CMK (cell line): ENCODE results near the gene INO80.
"Not testable (repeated sequence)": the region's sequence is repeated elsewhere in the genome, so short reads cannot be mapped to it uniquely, and the experiment has no call there.

ENCODE experiments used
- DNase-seq: peaks from one replicate; pipeline ENCODE4 v3.0.0-alpha.2; 2010; ENCODE audit warnings: low read depth

INO80 gene

GRCh38 chr15:41115161-41115651 lies 874 bp downstream of the INO80 start:
- DNase-seq: no peak

GRCh38 chr15:41106947-41107346 lies 9.1 kb downstream of the INO80 start:
- DNase-seq: no peak

DNA sequence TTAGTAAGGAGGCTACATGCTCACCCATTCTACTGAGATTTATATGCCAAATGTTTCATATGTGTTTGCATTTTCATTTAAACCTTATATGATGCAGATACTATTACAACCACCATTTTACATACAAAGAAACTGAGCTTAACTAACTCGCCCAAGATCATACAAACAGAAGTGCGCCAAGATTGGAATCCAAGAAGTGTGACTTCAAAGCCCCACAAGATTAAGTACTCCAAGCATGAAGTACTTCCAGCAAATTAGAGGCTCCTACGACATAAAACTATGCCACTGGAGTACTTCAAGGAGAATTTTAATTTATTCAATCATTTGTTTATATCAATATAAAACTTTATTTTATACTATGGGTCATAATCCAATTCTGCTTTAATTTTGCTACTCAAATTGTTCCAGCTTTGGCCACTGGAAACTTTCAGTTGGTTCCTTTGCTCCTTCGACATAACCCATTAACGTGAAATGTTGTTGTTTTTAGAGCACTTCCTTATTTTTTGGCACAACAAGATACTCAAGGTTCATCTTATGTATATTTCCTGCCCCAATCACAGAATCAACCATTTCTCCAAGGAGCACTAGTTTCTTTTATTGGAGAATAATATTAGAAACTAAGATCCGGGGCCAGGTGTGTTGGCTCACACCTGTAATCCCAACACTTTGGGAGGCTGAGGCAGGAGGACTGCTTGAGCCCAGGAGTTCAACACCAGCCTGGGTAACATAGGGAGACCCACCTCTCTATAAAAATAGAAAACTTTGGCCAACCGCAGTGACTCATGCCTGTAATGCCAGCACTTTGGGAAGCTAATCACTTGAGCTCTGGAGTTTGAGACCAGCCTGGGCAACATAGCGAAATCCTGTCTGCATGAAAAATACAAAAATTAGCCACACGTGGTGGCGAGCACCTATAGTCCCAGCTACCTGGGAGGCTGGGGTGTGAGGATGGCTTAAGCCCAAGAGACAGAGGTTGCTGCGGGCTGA lies 10.4 kb downstream of the INO80 start:
- DNase-seq: no peak

DNA sequence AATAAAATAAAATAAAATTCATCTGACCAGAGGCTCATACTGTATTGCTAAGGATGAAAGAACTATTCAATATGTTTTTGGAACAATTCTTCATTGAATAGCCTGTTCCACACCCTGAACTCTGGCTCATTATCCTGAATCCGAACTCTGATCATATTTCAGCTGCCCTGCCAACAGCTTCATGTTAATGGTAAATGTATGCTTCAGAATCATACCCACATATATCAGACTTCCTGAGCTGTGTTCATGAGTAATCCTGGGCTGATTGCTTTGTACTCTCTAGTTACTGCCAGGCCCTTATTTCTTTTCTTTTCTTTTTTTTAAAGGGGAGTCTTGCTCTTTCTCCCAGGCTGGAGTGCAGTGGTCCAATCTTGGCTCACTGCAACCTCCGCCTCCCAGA lies 11.8 kb downstream of the INO80 start:
- DNase-seq: no peak

DNA sequence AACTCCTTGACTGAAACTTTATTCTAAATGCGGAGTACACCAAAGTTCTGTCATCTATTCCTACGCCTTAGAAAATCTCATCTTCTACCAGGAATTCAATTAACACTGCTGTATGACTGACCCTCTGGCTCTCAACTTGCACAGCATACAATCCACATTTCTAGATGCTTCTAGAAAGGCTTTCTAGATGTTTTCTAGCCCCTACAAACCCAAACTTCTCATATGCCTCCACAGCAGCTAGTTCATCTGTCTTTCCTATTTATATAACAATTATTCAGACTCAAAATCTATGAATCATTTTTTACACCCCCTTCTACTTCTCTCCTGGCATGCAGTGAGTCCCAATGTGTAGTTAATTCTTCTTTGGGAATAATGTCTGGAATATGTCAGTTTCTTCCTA lies 13.2 kb downstream of the INO80 start:
- DNase-seq: no peak

GRCh38 chr15:41096178-41096577 lies 19.9 kb downstream of the INO80 start:
- DNase-seq: no peak

DNA sequence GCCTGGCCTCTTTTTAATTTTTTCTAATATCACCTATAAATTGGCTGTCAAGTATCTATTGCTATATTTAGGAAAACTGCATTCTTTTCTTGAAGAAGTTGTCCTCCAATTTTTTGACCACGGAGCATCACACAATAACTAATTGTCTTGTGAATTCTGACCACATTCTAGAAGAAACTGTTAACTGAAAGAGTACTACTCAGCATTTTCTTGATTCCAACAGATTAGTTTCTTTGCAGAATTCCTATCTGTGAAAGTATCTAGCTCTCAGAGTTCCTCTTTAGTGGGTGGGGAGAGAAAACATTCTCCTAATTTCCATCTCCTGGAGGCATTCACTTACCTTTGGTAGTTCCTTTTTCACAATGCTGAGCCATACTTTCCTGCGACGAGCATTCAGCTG lies 31.1 kb downstream of the INO80 start:
- no peak for DNase-seq

- no peak for DNase-seq
Observed at GRCh38 chr15:41080144-41080543, 35.9 kb downstream of the INO80 start.

GRCh38 chr15:41079717-41080116 lies 36.4 kb downstream of the INO80 start:
- no peak for DNase-seq

GRCh38 chr15:41078879-41079278 lies 37.2 kb downstream of the INO80 start:
- not testable (repeated sequence) for DNase-seq

DNA sequence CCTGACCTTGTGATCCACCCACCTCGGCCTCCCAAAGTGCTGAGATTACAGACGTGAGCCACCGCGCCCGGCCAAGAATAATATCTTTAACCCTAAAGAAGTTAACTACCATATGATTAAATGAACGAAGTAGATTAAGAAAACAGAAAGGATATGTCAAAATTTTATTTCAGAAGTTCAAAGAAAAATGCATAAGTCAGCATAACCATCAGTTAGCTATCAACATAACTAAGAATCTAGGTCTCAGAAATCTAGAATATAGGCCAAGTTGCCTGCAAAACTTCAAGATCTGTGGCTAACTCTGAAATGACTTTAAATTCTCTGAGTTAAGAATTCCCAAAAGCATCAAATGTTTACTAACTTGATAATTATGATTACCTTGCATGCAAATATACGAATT lies 38.0 kb downstream of the INO80 start:
- DNase-seq: no peak

DNA sequence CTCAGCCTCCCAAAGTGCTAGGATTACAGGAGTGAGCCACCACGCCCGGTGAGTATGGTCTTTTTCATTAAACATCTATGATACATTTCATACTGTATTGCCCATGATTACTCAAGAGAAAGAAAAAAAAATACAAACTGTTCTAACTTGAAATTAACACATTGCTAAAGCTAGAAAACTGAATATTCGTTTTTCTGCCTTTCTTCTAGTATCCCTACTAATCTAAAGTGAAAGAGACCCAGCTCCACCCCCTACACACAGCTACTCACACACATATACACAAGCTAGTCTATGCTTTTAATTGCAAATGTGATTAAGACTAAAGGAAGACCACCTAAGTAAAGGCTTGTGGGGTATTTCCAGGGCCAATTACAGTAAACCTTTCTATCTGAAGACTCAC lies 43.1 kb downstream of the INO80 start:
- DNase-seq: no peak

- DNase-seq: no peak
Observed at GRCh38 chr15:41072013-41072412, 44.1 kb downstream of the INO80 start.

DNA sequence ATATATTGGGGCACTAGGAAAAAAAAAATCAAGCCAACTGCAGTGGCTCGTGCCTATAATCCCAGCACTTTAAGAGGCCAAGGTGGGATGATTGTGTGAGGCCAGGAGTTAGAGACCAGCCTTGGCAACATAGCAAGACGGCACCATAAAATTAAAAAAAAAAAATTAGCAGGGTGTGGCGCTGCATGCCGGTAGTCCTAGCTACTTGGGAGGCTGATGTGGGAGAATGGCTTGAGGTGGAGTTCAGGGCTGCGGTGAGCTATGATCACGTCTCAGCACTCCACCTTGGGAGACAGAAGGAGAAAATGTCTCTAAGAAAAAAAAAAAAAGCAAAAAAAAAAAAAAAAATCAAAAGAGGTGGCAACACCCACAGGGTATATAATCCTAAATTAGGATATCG lies 49.6 kb downstream of the INO80 start:
- no peak for DNase-seq

GRCh38 chr15:41061667-41062066 lies 54.4 kb downstream of the INO80 start:
- no peak for DNase-seq

DNA sequence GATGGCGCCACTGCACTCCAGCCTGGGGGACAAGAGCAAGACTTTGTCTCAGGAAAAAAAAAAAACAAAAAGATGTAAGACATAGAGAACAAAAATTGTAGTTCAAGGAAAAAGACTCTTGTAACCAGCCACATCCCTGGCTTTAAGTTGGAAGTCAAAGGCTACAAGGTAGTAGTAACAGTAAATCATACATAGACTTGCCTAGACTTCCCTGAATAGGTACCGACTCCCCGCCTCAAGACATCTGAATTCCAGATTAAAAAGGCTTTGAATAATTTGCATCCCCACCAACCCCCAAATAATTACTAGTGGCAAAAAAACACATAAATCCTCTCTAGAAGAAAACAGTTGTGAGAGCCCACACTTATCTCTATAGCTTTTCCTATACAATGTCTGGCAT lies 55.6 kb downstream of the INO80 start:
- no peak for DNase-seq

- no peak for DNase-seq
Observed at GRCh38 chr15:41056810-41057209, 59.3 kb downstream of the INO80 start.

DNA sequence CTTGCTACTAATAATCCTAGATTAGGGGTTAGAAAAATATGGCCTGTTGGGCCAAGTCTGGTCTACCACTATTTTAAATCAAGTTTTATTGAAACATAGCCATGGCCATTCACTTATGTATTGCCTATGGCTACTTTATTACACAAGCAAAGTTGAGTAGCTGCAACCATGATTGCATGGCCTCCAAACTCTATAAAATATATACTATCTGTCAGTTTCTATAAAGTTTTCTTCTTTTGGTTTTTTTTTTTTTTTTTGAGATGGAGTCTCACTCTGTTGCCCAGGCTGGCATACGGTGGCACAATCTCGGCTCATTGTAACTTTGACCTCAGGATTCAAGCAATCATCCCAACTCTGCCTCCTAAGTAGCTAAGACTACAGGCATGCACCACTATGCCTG lies 60.4 kb downstream of the INO80 start:
- DNase-seq: no peak

DNA sequence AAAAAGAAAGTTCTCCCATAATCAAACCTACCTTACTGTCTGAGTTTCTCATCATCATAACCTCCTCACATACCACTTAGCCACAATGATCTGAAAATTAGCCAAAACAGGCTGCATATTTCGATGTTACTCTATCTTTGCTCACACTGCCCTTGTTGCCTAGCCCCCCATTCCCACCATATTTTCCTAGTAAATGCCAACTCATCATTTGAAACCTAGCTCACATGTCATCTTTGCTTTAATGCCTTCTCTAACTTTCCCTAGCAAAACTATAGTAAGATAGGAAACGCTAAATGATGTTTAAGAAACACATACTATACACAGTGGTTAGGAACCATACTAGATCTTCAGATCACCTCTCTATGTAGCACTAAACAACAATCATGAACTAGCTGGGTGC lies 64.9 kb downstream of the INO80 start:
- DNase-seq: no peak

GRCh38 chr15:41048852-41049251 lies 67.2 kb downstream of the INO80 start:
- no peak for DNase-seq

DNA sequence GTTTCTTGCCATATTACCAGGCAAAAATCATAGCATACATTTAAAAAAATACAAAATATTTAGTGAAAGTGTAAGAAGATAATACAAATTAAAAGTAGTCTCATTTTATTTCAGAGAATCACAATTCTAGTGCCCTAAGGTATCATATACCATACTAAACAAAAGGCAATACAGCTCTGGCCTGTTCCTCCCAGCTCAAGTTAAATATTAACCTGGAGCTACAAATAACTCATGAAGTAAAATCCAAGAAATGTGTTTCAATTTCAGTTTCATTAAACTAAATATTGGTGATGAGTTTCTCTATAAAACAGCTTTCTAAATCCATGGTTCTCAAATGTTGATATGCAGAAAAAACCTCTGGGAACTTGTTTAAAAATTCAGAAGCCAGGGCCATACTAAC lies 67.7 kb downstream of the INO80 start:
- DNase-seq: no peak

DNA sequence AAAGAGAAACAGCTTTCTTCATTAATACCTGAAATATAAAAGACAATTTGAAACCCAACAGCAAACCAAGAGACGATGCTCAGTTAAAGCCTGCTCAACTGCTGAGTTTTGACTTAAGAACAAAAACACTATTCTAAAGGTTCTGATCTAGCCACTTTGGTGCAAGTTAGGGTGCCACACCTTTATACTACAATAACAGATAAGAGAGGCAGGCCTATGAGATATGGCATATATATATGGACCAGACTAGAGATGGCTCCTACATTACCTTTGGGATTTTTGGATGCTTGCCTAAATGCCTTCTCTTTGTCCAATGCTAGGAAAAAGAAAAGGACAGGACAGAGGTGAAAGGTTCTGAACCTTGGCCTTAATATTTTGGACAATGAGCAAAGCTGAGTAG lies 68.6 kb downstream of the INO80 start:
- no peak for DNase-seq

- no peak for DNase-seq
Observed at GRCh38 chr15:41043276-41043951, 72.7 kb downstream of the INO80 start.
